Measurements from ENCODE around the gene CD69.

CD69 gene

DNA sequence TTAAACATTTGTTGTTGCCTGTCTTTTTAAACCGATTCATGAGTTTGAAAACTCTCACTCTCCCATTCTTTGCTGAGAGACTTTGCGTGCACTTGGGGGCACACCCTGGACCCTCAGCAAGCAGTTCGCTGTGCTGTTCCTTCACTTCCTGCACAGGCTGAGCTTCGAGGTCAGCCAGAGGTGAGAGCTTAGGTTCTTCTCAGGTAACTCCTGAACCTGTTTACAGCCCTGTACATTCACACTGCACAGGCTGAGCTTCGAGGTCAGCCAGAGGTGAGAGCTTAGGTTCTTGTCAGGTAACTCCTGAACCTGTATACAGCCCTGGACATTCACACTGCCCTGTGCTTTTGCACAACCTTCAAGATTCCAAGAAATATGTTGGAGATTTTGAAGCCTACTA, 18.0 kb downstream of the CD69 start:
- TF ChIP-seq NFIC (IDR thresholded peaks at IDR 0.05) = no peak
- TF ChIP-seq, protein P1, sequence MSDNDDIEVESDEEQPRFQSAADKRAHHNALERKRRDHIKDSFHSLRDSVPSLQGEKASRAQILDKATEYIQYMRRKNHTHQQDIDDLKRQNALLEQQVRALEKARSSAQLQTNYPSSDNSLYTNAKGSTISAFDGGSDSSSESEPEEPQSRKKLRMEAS (IDR thresholded peaks at IDR 0.05) = 0 out of 2 replicates have a peak, but pooled peaks have one; percentile 24

DNA sequence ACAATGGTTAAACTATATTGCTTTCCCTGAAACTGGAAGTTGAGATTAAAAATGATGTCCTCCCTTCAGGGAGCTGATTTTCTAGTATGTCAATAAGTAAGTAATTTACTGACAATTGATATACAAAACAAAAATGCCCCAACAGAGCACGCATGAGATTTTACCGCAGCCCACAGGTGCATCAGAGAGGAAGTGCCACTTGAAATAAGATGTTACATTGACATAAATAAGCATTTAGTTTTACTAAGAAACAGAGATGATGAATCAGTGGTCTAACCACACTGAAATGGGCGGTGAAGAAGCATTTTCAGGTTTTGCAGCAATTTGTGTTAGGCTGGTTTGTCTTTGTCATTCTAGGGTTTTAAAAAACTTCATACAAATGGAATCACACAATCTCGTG, 19.0 kb downstream of the CD69 start:
- TF ChIP-seq CREB1 (IDR thresholded peaks at IDR 0.05; ENCODE audit: low read depth) (no peak), EGR1 (IDR thresholded peaks at IDR 0.05) (no peak), TCF12 (IDR thresholded peaks at IDR 0.05; ENCODE audit: low read depth) (no peak), YY1 (IDR thresholded peaks at IDR 0.05; ENCODE audit: low read depth) (no peak), RAD21 (IDR thresholded peaks at IDR 0.05; ENCODE audit: low read depth) (no peak), EP300 (IDR thresholded peaks at IDR 0.05; ENCODE audit: borderline replicate concordance) (no peak), TEAD4 (IDR thresholded peaks at IDR 0.05) (no peak), ZBTB7A (IDR thresholded peaks at IDR 0.05; ENCODE audit: low read depth) (no peak), FOXM1 (IDR thresholded peaks at IDR 0.05; ENCODE audit: borderline replicate concordance, low read depth) (no peak), CEBPB (IDR thresholded peaks at IDR 0.05) (no peak), NFIC (IDR thresholded peaks at IDR 0.05) (no peak), TAF1 (IDR thresholded peaks at IDR 0.05; ENCODE audit: low read depth) (no peak)
- TF ChIP-seq, protein P2, sequence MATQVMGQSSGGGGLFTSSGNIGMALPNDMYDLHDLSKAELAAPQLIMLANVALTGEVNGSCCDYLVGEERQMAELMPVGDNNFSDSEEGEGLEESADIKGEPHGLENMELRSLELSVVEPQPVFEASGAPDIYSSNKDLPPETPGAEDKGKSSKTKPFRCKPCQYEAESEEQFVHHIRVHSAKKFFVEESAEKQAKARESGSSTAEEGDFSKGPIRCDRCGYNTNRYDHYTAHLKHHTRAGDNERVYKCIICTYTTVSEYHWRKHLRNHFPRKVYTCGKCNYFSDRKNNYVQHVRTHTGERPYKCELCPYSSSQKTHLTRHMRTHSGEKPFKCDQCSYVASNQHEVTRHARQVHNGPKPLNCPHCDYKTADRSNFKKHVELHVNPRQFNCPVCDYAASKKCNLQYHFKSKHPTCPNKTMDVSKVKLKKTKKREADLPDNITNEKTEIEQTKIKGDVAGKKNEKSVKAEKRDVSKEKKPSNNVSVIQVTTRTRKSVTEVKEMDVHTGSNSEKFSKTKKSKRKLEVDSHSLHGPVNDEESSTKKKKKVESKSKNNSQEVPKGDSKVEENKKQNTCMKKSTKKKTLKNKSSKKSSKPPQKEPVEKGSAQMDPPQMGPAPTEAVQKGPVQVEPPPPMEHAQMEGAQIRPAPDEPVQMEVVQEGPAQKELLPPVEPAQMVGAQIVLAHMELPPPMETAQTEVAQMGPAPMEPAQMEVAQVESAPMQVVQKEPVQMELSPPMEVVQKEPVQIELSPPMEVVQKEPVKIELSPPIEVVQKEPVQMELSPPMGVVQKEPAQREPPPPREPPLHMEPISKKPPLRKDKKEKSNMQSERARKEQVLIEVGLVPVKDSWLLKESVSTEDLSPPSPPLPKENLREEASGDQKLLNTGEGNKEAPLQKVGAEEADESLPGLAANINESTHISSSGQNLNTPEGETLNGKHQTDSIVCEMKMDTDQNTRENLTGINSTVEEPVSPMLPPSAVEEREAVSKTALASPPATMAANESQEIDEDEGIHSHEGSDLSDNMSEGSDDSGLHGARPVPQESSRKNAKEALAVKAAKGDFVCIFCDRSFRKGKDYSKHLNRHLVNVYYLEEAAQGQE (IDR thresholded peaks at IDR 0.05; ENCODE audit: low read depth) = no peak
- TF ChIP-seq, protein P3, sequence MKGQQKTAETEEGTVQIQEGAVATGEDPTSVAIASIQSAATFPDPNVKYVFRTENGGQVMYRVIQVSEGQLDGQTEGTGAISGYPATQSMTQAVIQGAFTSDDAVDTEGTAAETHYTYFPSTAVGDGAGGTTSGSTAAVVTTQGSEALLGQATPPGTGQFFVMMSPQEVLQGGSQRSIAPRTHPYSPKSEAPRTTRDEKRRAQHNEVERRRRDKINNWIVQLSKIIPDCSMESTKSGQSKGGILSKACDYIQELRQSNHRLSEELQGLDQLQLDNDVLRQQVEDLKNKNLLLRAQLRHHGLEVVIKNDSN (IDR thresholded peaks at IDR 0.05) = no peak
- TF ChIP-seq, protein P1 (IDR thresholded peaks at IDR 0.05) = no peak

DNA sequence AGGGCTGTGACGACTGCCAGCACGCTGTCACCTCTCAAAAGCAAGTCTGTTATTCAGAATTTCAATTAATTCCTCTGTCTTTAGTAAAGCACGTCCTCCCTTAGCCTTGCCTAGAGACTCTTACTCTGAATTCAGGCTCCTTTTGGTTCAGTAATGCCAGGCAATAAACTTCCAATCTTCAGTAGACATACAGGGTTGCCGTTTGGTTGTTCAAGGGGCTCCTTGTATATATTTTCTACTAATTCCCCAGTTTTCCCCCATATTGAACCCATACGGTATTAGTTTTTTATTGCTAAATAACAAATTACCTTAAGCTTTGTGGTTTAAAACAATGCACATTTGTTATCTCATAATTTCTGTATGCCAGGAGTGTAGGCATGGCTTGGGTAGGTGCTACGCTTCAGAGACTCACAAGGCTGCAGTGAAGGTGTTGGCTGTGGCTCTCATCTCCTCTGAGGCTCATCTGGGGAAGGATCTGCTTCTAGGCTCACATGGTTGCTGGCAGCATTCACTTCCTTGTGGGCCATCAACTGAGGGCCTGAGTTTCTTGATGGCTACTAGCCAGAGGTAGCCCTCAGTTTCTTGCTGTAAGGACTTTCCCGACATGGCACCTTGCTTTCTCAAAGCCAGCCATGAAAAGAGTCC, 20.5 kb downstream of the CD69 start:
- TF ChIP-seq, protein P3 (IDR thresholded peaks at IDR 0.05) = no peak
- TF ChIP-seq CEBPB (IDR thresholded peaks at IDR 0.05) = no peak
- peak; percentile 11; the same call in 1 of the 2 replicates for TF ChIP-seq NFIC (IDR thresholded peaks at IDR 0.05)
- TF ChIP-seq FOXM1 (IDR thresholded peaks at IDR 0.05; ENCODE audit: borderline replicate concordance, low read depth) = no peak
- no peak for TF ChIP-seq ZBTB7A (IDR thresholded peaks at IDR 0.05; ENCODE audit: low read depth)
- TF ChIP-seq TAF1 (IDR thresholded peaks at IDR 0.05; ENCODE audit: low read depth) = no peak; the same call in 1 of the 2 replicates
- TF ChIP-seq EP300 (IDR thresholded peaks at IDR 0.05; ENCODE audit: borderline replicate concordance) = no peak
- 0 out of 2 replicates have a peak, but pooled peaks have one; percentile 27 for TF ChIP-seq YY1 (IDR thresholded peaks at IDR 0.05; ENCODE audit: low read depth)
- TF ChIP-seq EGR1 (IDR thresholded peaks at IDR 0.05) = no peak
- TF ChIP-seq CREB1 (IDR thresholded peaks at IDR 0.05; ENCODE audit: low read depth) = 0 out of 2 replicates have a peak, but pooled peaks have one; percentile 20
- TF ChIP-seq TCF12 (IDR thresholded peaks at IDR 0.05; ENCODE audit: low read depth) = no peak; the same call in 1 of the 2 replicates
- TF ChIP-seq, protein P1 (IDR thresholded peaks at IDR 0.05) = peak; percentile 62

DNA sequence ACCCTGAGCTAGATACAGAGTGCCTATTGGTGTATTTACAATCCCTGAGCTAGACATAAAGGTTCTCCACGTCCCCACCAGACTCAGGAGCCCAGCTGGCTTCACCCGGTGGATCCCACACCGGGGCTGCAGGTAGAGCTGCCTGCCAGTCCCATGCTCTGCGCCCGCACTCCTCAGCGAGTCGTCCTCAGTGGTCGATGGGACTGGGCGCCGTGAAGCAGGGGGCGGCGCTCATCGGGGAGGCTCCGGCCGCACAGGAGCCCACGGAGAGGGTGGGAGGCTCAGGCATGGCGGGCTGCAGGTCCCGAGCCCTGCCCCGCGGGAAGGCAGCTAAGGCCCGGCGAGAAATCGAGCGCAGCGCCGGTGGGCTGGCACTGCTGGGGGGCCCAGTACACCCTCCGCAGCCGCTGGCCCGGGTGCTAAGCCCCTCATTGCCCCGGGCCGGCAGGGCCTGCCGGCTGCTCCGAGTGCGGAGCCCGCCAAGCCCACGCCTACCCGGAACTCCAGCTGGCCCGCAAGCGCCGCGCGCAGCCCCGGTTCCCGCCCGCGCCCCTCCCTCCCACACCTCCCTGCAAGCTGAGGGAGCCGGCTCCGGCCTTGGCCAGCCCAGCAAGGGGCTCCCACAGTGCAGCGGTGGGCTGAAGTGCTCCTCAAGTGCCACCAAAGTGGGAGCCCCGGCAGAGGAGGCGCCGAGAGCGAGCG, 21.1 kb downstream of the CD69 start:
- TF ChIP-seq, protein P1 (IDR thresholded peaks at IDR 0.05) = peak; percentile 19; the same call in 1 of the 2 replicates

DNA sequence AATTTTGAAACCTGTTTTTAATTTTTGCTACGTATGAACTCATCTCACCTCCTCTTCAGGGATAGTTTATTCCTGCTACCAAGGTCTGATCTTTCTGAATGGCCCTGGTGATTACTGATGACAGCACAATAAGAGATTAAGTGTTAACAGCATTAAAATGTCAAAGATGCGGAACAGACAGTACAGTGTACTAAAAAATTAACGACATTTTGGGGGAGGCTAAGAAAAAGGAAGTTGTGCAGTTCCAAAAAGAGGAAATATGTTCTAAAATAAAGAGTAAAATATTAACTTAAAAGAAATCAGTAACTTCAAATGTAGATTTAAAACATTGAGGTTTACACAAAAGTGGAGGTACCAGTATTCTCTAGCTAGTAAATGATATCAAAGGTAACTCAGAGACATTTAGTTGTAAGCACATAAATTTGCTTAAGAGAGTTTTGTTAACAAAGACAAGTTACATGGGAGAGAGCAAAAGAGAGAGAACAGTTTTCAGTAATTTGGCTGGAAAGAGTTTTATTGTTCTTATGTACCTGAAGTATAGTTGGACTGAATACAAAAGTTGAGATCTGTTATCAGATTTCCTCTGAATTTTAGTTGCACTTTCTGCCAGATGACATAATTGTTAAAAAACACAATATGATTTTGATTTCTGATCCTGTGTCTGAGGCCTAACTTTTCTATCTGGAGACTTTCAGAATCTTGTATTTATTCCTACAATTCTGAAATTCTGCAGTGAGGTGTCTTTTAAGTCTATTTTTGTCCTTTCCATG, 23.6 kb downstream of the CD69 start:
- TF ChIP-seq, protein P3 (IDR thresholded peaks at IDR 0.05) = no peak
- TF ChIP-seq, protein P1 (IDR thresholded peaks at IDR 0.05) = no peak
- no peak for TF ChIP-seq EGR1 (IDR thresholded peaks at IDR 0.05)
- TF ChIP-seq FOXM1 (IDR thresholded peaks at IDR 0.05; ENCODE audit: borderline replicate concordance, low read depth) = no peak
- no peak for TF ChIP-seq YY1 (IDR thresholded peaks at IDR 0.05; ENCODE audit: low read depth)
- TF ChIP-seq, protein P2 (IDR thresholded peaks at IDR 0.05; ENCODE audit: low read depth) = no peak
- no peak for TF ChIP-seq CEBPB (IDR thresholded peaks at IDR 0.05)

All from Ishikawa (cell line).